Upper lobe of left lung (tissue), 6 donors: Measurements from ENCODE around the gene KDF1. TPM values are rescaled to one million over a fixed set of nuclear protein-coding genes. Genes with fewer than 3 reads are reported as not detected.

Experiments used
- ATAC-seq, 2 donors: fragments of 200-7000 bp; cut with Tn5 transposase; one replicate each; pipeline ENCODE4 v1.9.1; 2022; ENCODE audit warnings: mild to moderate bottlenecking in 2 of 2, moderate library complexity in 2 of 2; ENCODE audit not compliant: low FRiP score in 2 of 2
- DNase-seq, 2 donors: peaks; one replicate each; pipeline ENCODE4 v3.0.0-alpha.2; 2019 to 2020
- H3K27ac ChIP-seq, 4 donors: fragments of 200-600 bp; sonication (generic); one replicate each; pipeline ENCODE4 v1.5.1; 2016 to 2019
- H3K27me3 ChIP-seq, 4 donors: fragments of 200-600 bp; sonication (generic); one replicate each; pipeline ENCODE4 v1.5.1; 2017 to 2019
- H3K36me3 ChIP-seq, 4 donors: fragments of 200-600 bp; sonication (generic); one replicate each; pipeline ENCODE4 v1.5.1; 2016 to 2019
- H3K4me1 ChIP-seq, 4 donors: fragments of 200-600 bp; sonication (generic); one replicate each; pipeline ENCODE4 v1.5.1; 2018 to 2019
- H3K4me3 ChIP-seq, 4 donors: fragments of 200-600 bp; sonication (generic); one replicate each; pipeline ENCODE4 v1.5.1; 2017 to 2019; ENCODE audit warnings: mild to moderate bottlenecking in 2 of 4, moderate library complexity in 1 of 4
- H3K9me3 ChIP-seq, 4 donors: fragments of 200-600 bp; sonication (generic); one replicate each; pipeline ENCODE4 v1.5.1; 2018 to 2019
- CTCF ChIP-seq, 6 experiments: fragments of 450-650 bp in 4 of 6; fragments of 200-600 bp in 2 of 6; sonication (generic) in 2 of 6; IDR thresholded peaks; one replicate each; pipeline ENCODE4 v1.5.1; 2016 to 2019; ENCODE audit warnings: antibody characterized with exemption in 6 of 6
- EP300 ChIP-seq, 4 donors: sonication (generic); formaldehyde crosslinking; IDR thresholded peaks; one replicate each; pipeline ENCODE4 v1.5.1; 2017; ENCODE audit warnings: antibody characterized with exemption in 4 of 4, control low read depth in 2 of 4
- POLR2A ChIP-seq, 4 donors: fragments of 450-650 bp; IDR thresholded peaks; one replicate each; pipeline ENCODE4 v1.5.1; 2016 to 2017; ENCODE audit warnings: antibody characterized with exemption in 4 of 4, mild to moderate bottlenecking in 2 of 4
- POLR2AphosphoS5 ChIP-seq, 2 donors: sonication (generic); formaldehyde crosslinking; IDR thresholded peaks; one replicate each; pipeline ENCODE4 v1.5.1; 2017; ENCODE audit warnings: antibody characterized with exemption in 2 of 2
- WGBS, 2 donors: methylation state at CpG; one replicate each; pipeline ENCODE4 v1.1.5; 2017 to 2018; 5-methylcytosine and 5-hydroxymethylcytosine counted together
- total RNA-seq, 6 donors: library from RNA; depleted of rRNA in 4 of 6; stranded (reverse); fragments of >200 nt in 4 of 6; gene quantifications; one replicate each; pipeline versions ENCODE4 v1.1.0 to v1.2.1, GENCODE V29; 2016 to 2021
- donor health status: DM: no; HTN: no; CAD: no; lungs with moderate emphysema.
- donor health status: DM: no; HTN: yes; CAD: no; lungs with severe emphysema.

The KDF1 gene
- total RNA-seq, 6 donors from 2014 or later: 7.7 to 23.3 (median 11.8) TPM

GRCh38 chr1:26998429-26999300, 38.4 kb upstream of the KDF1 start:
- Histone ChIP-seq H3K4me1 (peaks cover 35 to 64% (median 47%) of the 10 kb centered on the region in 4 donors), H3K27me3 (peaks cover 0 to 11% (median 4%) of the 10 kb centered on the region in 4 donors), H3K36me3 (no peaks in the 10 kb centered on the region), H3K4me3 (no peak overlapping the region), H3K9me3 (no peaks in the 10 kb centered on the region), H3K27ac (peak overlapping the region; percentile 54 to 78 (median 69))
- 88 to 90% methylated on average over 8 to 11 of the region's 11 CpGs for WGBS, 2 donors
- ATAC-seq (no peak), DNase-seq (peak in 1 of 2 donors; percentile 27)
- TF ChIP-seq POLR2AphosphoS5 (IDR thresholded peaks at IDR 0.05): no peak
- TF ChIP-seq EP300 (IDR thresholded peaks at IDR 0.05): no peak
- TF ChIP-seq CTCF (IDR thresholded peaks at IDR 0.05): no peak
- TF ChIP-seq POLR2A (IDR thresholded peaks at IDR 0.05): no peak

- no peaks in the 10 kb centered on the region for H3K36me3 ChIP-seq
- TF ChIP-seq CTCF (IDR thresholded peaks at IDR 0.05) (no peak), POLR2A (IDR thresholded peaks at IDR 0.05) (no peak), POLR2AphosphoS5 (IDR thresholded peaks at IDR 0.05) (no peak), EP300 (IDR thresholded peaks at IDR 0.05) (no peak)
- DNase-seq: no peak
- peaks cover 0 to 22% (median 8%) of the 10 kb centered on the region in 4 donors for H3K27me3 ChIP-seq
- WGBS, 2 donors: 81 to 95% methylated on average over 4 of the region's 4 CpGs
- no peaks in the 10 kb centered on the region for H3K9me3 ChIP-seq
- no peak for ATAC-seq
- H3K4me1 ChIP-seq: peaks cover 35 to 71% (median 57%) of the 10 kb centered on the region in 4 donors
- H3K27ac ChIP-seq: no peak overlapping the region
- peak overlapping the region in 1 of 4 donors; percentile 91 for H3K4me3 ChIP-seq
Observed at GRCh38 chr1:26996665-26997064, 36.4 kb upstream of the KDF1 start.

GRCh38 chr1:26996024-26996423, 35.8 kb upstream of the KDF1 start:
- Histone ChIP-seq H3K27me3 (peaks cover 0 to 22% (median 8%) of the 10 kb centered on the region in 4 donors), H3K36me3 (no peaks in the 10 kb centered on the region), H3K4me3 (peak overlapping the region in 1 of 4 donors; percentile 91), H3K4me1 (peaks cover 37 to 71% (median 54%) of the 10 kb centered on the region in 4 donors), H3K9me3 (no peaks in the 10 kb centered on the region), H3K27ac (peak overlapping the region in 1 of 4 donors; percentile 3)
- DNase-seq (no peak), ATAC-seq (no peak)
- WGBS, 2 donors: 58 to 78% methylated on average over 1 of the region's 1 CpG
- TF ChIP-seq EP300 (IDR thresholded peaks at IDR 0.05): no peak
- no peak for TF ChIP-seq CTCF (IDR thresholded peaks at IDR 0.05)
- TF ChIP-seq POLR2A (IDR thresholded peaks at IDR 0.05): no peak
- no peak for TF ChIP-seq POLR2AphosphoS5 (IDR thresholded peaks at IDR 0.05)

- H3K36me3 ChIP-seq: no peaks in the 10 kb centered on the region
- peak overlapping the region; percentile 58 to 79 (median 70) for H3K27ac ChIP-seq
- H3K4me1 ChIP-seq: peaks cover 33 to 66% (median 50%) of the 10 kb centered on the region in 4 donors
- no peak for TF ChIP-seq POLR2AphosphoS5 (IDR thresholded peaks at IDR 0.05)
- TF ChIP-seq POLR2A (IDR thresholded peaks at IDR 0.05): no peak
- TF ChIP-seq CTCF (IDR thresholded peaks at IDR 0.05): no peak
- TF ChIP-seq EP300 (IDR thresholded peaks at IDR 0.05): no peak
- 36 to 62% methylated on average over 6 to 13 of the region's 15 CpGs for WGBS, 2 donors
- peaks cover 0 to 22% (median 8%) of the 10 kb centered on the region in 4 donors for H3K27me3 ChIP-seq
- DNase-seq: no peak
- ATAC-seq: no peak
- H3K4me3 ChIP-seq: peak overlapping the region in 3 of 4 donors; percentile 75 to 91 (median 81)
- no peaks in the 10 kb centered on the region for H3K9me3 ChIP-seq
Observed at GRCh38 chr1:26994787-26995517, 34.7 kb upstream of the KDF1 start.
